AG04450 (cell line): ENCODE results near the gene ETV7. TPM values are rescaled to one million over a fixed set of nuclear protein-coding genes. Genes with fewer than 3 reads are reported as not detected.

Source experiments
- CTCF ChIA-PET: fragments of 300-600, 350-600 bp; formaldehyde crosslinking; extraction: SDS; loops from one replicate; lab custom pipeline; 2022; ENCODE audit warnings: antibody characterized with exemption, inconsistent platforms; lab: Charles Lee
- POLR2A ChIA-PET: fragments of 350-600 bp; formaldehyde crosslinking; extraction: SDS; loops from one replicate; lab custom pipeline; 2021; ENCODE audit warnings: antibody characterized with exemption, inconsistent platforms; lab: Yijun Ruan, JAX
- DNase-seq: peaks from one replicate; pipeline ENCODE4 v3.0.0-alpha.2; 2011; ENCODE audit warnings: low read depth, low spot score
- H3K27ac ChIP-seq: one replicate; pipeline ENCODE4 v1.5.1; 2012; ENCODE audit warnings: low read depth, low read length, control low read depth
- H3K27me3 ChIP-seq: one replicate; pipeline ENCODE4 v1.6.0; 2012; ENCODE audit warnings: low read length; ENCODE audit not compliant: control insufficient read depth, insufficient read depth
- H3K4me3 ChIP-seq: 2 replicates; pipeline ENCODE4 v1.5.1; 2011; ENCODE audit warnings: mild to moderate bottlenecking, low read depth, low read length, control low read depth
- H3K9me3 ChIP-seq: 2 replicates; pipeline ENCODE4 v1.5.1; 2012; ENCODE audit warnings: low read length; ENCODE audit not compliant: control insufficient read depth, insufficient read depth
- polyA plus RNA-seq: library from polyadenylated mRNA; depleted of rRNA; stranded (reverse); fragments of >200 nt; gene quantifications from 2 replicates; pipeline ENCODE4 v1.2.3, GENCODE V29; 2011
- TF ChIP-seq, protein P1 (sequence below): IDR thresholded peaks from 2 replicates; pipeline ENCODE4 v1.5.1; 2011; ENCODE audit warnings: low read depth, low read length, control low read depth, inconsistent platforms

The ETV7 gene
- polyA plus RNA-seq, 1 experiment = 0.41 TPM

DNA sequence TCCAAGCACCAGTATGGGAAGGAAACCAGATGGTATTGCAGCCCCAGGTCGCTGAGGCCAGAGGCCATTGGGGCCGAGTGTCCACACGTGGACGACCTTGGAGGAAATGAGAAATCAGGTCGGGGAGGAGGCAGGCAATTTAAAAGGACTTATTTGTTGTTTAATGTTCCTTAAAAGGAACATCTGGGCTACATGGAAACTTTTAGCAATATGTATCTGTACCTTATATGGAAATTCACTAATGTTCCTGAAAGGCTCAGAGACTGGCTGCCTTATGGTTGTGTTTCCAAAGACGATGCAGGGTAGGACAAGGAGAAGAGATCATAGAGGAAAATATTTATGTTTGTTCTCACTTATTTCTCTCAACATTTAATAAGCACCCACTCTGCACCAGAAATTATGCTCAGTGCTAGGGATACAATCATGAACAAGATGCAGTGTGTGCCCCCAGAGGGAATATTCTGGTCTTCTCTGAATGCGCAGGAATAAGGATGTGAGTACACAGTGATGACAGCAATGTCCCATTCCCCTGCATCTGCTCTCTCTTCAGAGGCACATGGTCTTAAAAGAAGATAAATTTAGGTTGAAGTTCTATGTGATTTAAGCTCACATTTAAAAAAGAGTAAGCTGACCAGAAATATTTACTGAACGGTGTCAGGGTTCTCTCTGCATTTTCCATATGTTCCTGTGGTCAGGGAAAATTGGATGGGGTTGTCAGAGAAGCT lies 54.1 kb downstream of the ETV7 start:
- ChIA-PET CTCF (interaction anchor here (1.4 to 2.1 kb wide), 2 partner anchors 28 to 31 kb away, joined by 4 to 7 read pairs; no protein-coding TSS in a partner anchor), POLR2A (no interaction called here)
- Histone ChIP-seq H3K4me3 (no peak overlapping the region), H3K27ac (no peak overlapping the region), H3K27me3 (peaks cover 72% of the 10 kb centered on the region), H3K9me3 (no peaks in the 10 kb centered on the region; the same call in 1 of the 2 replicates)
- TF ChIP-seq, protein P1, sequence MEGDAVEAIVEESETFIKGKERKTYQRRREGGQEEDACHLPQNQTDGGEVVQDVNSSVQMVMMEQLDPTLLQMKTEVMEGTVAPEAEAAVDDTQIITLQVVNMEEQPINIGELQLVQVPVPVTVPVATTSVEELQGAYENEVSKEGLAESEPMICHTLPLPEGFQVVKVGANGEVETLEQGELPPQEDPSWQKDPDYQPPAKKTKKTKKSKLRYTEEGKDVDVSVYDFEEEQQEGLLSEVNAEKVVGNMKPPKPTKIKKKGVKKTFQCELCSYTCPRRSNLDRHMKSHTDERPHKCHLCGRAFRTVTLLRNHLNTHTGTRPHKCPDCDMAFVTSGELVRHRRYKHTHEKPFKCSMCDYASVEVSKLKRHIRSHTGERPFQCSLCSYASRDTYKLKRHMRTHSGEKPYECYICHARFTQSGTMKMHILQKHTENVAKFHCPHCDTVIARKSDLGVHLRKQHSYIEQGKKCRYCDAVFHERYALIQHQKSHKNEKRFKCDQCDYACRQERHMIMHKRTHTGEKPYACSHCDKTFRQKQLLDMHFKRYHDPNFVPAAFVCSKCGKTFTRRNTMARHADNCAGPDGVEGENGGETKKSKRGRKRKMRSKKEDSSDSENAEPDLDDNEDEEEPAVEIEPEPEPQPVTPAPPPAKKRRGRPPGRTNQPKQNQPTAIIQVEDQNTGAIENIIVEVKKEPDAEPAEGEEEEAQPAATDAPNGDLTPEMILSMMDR = no peak
- no peak for DNase-seq

DNA sequence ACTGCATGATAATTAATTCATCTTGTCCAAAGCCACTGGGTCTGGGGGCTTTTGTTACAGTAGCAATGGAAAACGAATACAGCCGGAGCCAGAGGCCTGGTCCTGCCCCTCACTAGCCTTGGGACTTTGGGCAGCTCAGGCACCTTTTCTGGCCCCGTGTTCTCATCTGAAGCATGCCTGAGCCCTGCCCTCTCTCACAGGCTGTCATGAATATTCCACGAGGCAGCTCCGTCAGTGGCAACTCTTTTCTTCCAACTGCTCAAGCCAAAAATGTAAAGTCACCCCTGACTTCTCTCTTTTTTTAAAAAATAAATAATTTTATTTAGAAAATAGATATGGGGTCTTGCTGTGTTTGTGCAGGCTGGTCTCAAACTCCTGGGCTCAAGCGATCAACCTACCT lies 56.1 kb downstream of the ETV7 start:
- Histone ChIP-seq H3K4me3 (no peak overlapping the region), H3K27me3 (peaks cover 80% of the 10 kb centered on the region), H3K9me3 (no peaks in the 10 kb centered on the region; the same call in 1 of the 2 replicates), H3K27ac (no peak overlapping the region)
- no peak for DNase-seq
- CTCF ChIA-PET = interaction anchor here (0.7 to 1.7 kb wide), 2 partner anchors 10 to 29 kb away, joined by 3 to 5 read pairs; no protein-coding TSS in a partner anchor
- POLR2A ChIA-PET = no interaction called here
- TF ChIP-seq, protein P1 = no peak

DNA sequence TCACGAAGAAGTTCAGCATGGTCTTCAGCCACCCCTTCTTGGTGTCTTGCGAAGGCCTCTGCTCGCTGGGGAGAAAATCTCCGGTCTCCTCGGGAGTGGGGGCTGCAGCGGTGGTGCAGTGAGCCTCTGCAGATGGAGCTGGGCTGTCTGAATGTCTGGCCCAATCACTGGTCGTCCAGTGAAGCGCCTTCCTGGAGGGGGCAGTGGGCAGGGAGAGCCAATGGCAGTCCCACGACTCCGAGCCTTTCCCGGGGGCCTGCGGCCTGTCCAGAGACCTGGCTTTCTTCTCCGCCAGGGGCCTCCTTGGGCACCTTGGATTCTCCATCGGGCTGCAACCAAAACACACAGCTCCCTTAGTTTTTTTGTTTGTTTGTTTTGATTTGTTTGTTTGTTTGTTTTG lies 57.1 kb downstream of the ETV7 start:
- POLR2A ChIA-PET = no interaction called here
- H3K27me3 ChIP-seq = peaks cover 84% of the 10 kb centered on the region
- H3K4me3 ChIP-seq = no peak overlapping the region
- H3K9me3 ChIP-seq = no peaks in the 10 kb centered on the region; the same call in 1 of the 2 replicates
- TF ChIP-seq, protein P1 = no peak
- DNase-seq = no peak
- H3K27ac ChIP-seq = no peak overlapping the region
- CTCF ChIA-PET = interaction anchor here (1.7 kb wide), 1 partner anchor 11 kb away, joined by 5 read pairs; no protein-coding TSS in a partner anchor

DNA sequence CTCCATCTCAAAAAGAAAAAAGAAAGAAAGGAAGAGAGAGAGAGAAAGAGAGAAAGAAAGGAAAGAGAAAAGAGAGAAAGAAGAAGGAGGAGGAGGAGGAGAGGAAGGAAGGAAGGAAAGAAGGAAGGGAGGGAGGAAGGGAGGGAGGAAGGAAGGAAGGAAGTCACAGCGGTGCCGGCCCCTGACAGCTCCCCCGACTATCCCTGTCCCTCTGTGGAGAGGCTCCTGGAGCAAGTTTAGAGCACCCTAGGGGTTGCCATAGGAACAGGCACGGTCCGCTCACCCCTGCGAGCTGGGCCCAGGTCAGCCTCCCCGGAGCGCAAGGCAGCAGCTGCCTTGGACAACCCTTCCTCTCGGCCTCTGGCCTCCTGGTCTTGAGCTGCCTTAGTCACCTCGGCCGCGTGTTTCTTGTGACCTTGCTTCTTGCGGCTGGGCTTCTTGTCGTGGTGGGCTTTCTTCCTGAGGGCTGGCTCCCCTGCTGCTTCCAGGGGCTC lies 57.6 kb downstream of the ETV7 start:
- ChIA-PET CTCF (interaction anchor here (1.4 to 1.7 kb wide), 2 partner anchors 11 kb away, joined by 3 to 5 read pairs; no protein-coding TSS in a partner anchor), POLR2A (no interaction called here)
- H3K4me3 ChIP-seq = no peak overlapping the region
- H3K9me3 ChIP-seq = no peaks in the 10 kb centered on the region; the same call in 1 of the 2 replicates
- peaks cover 84% of the 10 kb centered on the region for H3K27me3 ChIP-seq
- TF ChIP-seq, protein P1 = no peak
- H3K27ac ChIP-seq = no peak overlapping the region
- no peak for DNase-seq

DNA sequence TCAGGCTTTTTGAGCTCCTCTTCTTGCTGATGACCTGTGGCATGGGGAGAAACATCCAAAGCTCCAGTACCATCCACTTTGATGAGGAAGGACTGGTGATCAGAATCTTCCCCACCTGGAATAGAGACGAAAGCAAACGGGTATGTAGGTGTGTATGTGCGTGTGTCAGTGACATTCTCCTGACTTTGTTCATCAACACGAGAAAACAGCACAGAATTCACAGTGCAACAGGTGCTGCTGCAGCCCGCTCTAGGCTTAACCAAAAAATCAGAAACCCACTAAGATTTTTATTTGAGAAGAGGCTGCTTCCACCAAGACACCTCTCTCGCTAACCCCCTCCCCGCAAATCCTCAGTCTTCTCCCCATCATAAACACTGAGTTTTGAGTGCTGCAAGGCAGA lies 58.9 kb downstream of the ETV7 start:
- Histone ChIP-seq H3K4me3 (no peak overlapping the region), H3K27ac (no peak overlapping the region), H3K27me3 (peaks cover 77% of the 10 kb centered on the region), H3K9me3 (no peaks in the 10 kb centered on the region; the same call in 1 of the 2 replicates)
- CTCF ChIA-PET = interaction anchor here (0.6 to 1.4 kb wide), 2 partner anchors 12 to 404 kb away, joined by 3 to 4 read pairs; no protein-coding TSS in a partner anchor
- POLR2A ChIA-PET = no interaction called here
- TF ChIP-seq, protein P1 = no peak
- no peak for DNase-seq
